Astrocyte of the hippocampus (primary cell): ENCODE measurements around the gene SCAMP5.

Experiments
- DNase-seq: peaks from one replicate; pipeline ENCODE4 v3.0.0; 2011; ENCODE audit warnings: low read depth, low spot score

SCAMP5 gene

DNA sequence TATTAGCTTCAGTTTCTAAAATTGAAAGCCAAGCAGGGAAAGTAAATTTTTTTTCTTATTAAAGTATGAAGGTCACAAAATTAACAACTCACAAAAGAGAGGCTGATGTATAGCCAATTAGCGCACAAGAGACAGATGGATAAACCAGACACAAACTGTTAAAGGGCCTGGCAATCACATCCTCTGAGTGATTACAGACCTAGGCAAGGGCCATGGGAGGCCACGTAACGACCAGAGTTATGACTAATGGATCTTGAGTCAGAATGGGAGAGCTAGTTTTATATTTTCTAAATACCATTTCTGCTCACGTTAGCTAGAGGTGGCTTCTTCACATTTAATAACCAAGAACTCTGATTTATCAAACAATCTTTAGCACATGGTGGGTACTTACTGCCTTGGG lies 17.8 kb upstream of the SCAMP5 start:
- no peak for DNase-seq

GRCh38 chr15:74978077-74978476 lies 17.3 kb upstream of the SCAMP5 start:
- no peak for DNase-seq

- DNase-seq: peak; percentile 77
These were observed 16.9 kb upstream of the SCAMP5 start for GRCh38 chr15:74978503-74978902.

- no peak for DNase-seq
These were observed 13.2 kb upstream of the SCAMP5 start for GRCh38 chr15:74982183-74982582.

DNA sequence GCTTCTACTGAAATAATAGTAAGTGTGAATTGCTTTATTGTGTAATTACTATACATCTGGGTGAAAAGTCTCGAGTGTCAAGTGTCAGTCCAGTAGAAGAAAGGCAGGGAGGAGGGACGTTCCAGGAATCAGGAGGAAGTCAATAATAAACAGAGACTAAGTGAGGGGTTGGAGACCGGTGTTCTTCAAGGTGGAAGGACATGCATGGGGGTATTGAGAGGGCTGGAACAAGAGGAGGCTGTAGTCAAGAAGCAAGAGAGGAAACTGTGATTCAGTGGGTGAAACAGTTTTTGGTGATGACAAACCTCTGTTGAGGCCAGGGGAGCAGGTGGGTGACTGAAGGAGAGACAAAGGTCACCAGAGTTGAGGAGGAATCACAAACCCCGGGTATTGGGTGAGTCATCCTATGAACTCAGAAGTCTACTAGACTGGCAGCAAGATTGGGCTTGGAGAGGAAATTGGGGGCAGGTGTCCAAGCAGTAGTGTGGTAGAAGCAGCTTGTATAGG lies 11.6 kb upstream of the SCAMP5 start:
- DNase-seq: no peak

DNA sequence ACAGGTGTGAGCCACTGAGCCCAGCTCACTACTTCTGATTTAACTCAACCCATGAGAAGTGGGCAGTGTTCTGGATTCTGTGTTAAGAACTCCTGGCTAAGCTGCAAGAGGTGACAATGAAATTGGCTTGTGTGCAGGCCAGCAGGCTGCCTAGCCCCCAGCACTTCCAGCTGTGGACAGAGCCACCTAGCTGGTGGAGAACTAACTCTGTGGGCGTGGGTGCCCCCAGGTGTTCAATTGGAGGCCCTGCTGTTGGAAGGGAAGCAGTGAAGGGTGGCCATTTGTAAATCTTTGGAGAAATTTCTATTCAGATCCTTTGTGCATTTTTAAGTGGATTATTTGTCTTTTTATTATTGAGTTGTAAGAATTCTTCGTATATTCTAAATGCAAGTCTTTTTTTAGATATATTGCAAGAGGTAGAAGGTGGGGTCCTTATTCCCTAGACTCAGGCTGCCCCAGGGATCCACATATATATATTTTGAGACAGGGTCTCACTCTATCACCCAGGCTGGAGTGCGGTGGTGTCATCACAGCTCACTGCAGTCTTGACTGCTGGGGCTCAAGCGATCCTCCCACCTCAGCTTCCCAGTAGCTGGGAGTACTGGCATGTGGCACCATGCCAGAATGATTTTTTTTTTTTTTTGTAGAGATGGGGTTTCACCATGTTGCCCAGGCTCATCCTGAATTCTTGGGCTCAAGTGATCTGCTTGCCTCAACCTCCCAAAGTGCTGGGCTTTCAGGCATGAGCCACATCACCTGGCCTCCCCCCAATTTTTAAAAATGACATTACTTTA lies 7.2 kb upstream of the SCAMP5 start:
- peak; percentile 50 for DNase-seq

DNA sequence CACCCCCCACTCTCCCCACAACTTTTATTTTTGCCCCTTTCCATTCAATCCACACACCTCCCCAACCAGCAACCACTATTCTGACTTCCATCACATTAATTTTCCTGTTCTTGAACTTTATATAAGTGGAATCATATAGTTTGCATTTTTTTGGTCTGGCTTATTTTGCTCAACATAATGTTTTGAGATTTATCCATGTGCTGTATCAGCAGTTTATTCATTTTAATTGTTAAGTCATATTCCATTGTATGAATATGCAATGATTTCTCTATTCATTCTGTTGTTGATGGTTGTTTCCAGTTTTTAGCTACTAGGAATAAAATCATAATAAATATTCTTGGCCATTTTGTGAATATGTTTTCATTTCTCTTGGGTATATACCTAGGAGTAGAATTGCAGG lies 5.8 kb upstream of the SCAMP5 start:
- no peak for DNase-seq

- DNase-seq: no peak
These were observed 2.7 kb upstream of the SCAMP5 start for GRCh38 chr15:74992619-74993018.

- DNase-seq: no peak
These were observed 1.1 kb upstream of the SCAMP5 start for GRCh38 chr15:74994236-74994635.

DNA sequence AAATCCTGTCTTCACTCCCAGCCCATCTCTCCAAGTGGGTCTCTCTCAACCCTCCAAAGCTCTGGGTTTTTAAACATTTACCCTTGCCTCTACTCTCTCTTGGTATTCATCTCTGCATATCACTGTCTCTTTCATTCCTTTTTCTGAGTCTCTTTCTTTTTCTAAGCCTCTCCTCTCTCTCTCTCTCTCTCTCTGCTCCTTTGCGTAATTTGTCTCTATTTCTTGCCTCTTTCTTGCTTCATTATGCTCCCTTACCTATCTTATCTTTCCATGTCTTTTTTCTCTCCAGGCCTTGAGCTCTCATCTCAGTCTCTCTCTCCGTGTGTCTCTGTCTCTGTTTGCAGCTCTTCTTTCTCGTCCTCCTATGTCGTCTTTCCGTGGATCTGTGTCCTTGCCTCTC lies 678 bp upstream of the SCAMP5 start:
- DNase-seq: no peak

GRCh38 chr15:74995779-74996765 lies 709 bp downstream of the SCAMP5 start:
- peak; percentile 40 for DNase-seq

GRCh38 chr15:74997141-74997540 lies 1.8 kb downstream of the SCAMP5 start:
- no peak for DNase-seq

DNA sequence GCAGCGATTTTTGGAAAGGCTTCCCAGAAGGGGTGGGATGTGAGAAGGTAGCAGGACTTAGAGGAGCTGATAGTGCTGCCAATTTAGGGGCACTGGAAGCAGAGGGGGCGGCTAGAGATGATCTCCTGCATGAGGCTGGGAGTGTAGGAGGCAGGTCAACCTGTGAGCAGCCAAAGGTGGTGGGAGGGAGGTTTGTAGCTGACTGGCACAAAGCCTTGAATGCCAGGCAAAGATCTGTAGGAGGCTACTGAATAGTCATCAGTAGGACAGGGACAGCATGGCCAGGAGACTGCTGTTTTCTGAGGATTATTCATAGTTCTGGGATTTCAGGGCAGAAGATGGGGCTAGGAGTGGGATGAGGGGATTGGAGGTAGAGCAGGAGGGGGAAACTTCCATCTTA lies 2.2 kb downstream of the SCAMP5 start:
- DNase-seq: no peak

DNA sequence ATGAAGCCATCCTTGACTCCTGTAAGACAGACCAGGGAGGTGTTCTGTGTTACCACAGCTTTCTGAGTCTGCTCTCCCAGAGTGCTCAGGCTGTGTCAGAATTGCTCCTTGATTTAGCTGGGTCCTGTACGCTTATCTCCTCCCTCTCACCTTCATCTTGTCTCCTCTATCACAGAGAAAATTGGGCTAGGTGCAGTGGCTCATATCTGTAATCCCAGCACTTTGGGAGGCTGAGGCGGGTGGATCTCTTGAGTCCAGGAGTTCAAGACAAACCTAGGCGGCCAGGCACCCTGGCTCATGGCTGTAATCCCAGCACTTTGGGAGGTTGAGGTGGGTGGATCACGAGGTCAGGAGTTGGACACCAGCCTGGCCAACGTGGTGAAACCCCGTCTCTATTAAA lies 5.9 kb downstream of the SCAMP5 start:
- no peak for DNase-seq

DNA sequence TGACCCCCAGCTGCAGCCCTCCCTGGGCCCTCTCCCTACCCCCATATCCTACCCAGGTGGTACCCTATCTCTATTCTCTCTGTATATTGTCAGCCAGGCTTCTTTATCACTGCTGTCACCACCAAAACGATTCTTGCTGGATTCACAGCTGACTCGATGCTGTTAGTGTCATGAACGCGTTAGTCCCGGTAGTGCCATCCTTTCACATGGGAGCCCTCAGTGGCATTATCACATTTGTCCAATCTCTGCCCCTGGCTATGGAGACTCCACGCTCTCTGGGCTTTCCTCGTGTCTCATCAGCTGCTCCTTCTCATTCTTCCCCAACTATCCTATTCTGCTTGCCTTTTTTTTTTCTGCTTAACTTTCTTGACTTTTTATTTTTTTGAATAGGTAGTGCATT lies 7.0 kb downstream of the SCAMP5 start:
- DNase-seq: no peak

GRCh38 chr15:75007216-75007615 lies 11.9 kb downstream of the SCAMP5 start:
- DNase-seq: no peak

- no peak for DNase-seq
These were observed 12.9 kb downstream of the SCAMP5 start for GRCh38 chr15:75008221-75008625.

GRCh38 chr15:75008629-75009326 lies 13.4 kb downstream of the SCAMP5 start:
- no peak for DNase-seq

- DNase-seq: no peak
These were observed 21.1 kb downstream of the SCAMP5 start for GRCh38 chr15:75016431-75016830.

GRCh38 chr15:75019916-75020315 lies 24.6 kb downstream of the SCAMP5 start:
- DNase-seq: no peak

- DNase-seq: no peak
These were observed 26.0 kb downstream of the SCAMP5 start for GRCh38 chr15:75021341-75021740.

GRCh38 chr15:75022783-75023180 lies 27.4 kb downstream of the SCAMP5 start:
- DNase-seq: no peak
